IgD-negative memory B cell (primary cell): ENCODE results near the gene PXK. TPM values are rescaled to one million over a fixed set of nuclear protein-coding genes. Genes with fewer than 3 reads are reported as not detected.
"Not testable (repeated sequence)": the region's sequence is repeated elsewhere in the genome, so short reads cannot be mapped to it uniquely, and the experiment has no call there.

Experiments
- H3K27ac Mint-ChIP-seq, 3 donors: one replicate each; pipeline ENCODE4 v1.8.0; 2020 to 2022; ENCODE audit warnings: mild to moderate bottlenecking in 3 of 3, mixed read lengths in 3 of 3, moderate library complexity in 1 of 3
- H3K27me3 Mint-ChIP-seq: one replicate; pipeline ENCODE4 v1.8.0; 2021; ENCODE audit warnings: mixed read lengths
- H3K36me3 Mint-ChIP-seq: one replicate; pipeline ENCODE4 v1.8.0; 2020; ENCODE audit warnings: mild to moderate bottlenecking, mixed read lengths
- H3K4me1 Mint-ChIP-seq, 3 donors: one replicate each; pipeline ENCODE4 v1.8.0; 2020 to 2022; ENCODE audit warnings: mixed read lengths in 3 of 3, mild to moderate bottlenecking in 1 of 3
- H3K4me3 Mint-ChIP-seq, 4 donors: one replicate each; pipeline ENCODE4 v1.8.0; 2020 to 2022; ENCODE audit warnings: mild to moderate bottlenecking in 4 of 4, mixed read lengths in 4 of 4, moderate library complexity in 3 of 4
- H3K9me3 Mint-ChIP-seq, 3 donors: one replicate each; pipeline ENCODE4 v1.8.0; 2020 to 2021; ENCODE audit warnings: mixed read lengths in 3 of 3, mild to moderate bottlenecking in 1 of 3
- polyA plus RNA-seq: library from polyadenylated mRNA; unstranded; fragments of 300-500 nt; fragmentation: Illumina TruSeq; gene quantifications from one replicate; pipeline ENCODE4 v1.2.3, GENCODE V29; 2021

Gene PXK
- polyA plus RNA-seq, 1 donor from 2014 or later = 92.3 TPM

- H3K36me3 Mint-ChIP-seq = peaks cover 2% of the 10 kb centered on the region
- H3K4me1 Mint-ChIP-seq = peaks cover 17 to 36% (median 24%) of the 10 kb centered on the region in 3 donors
- H3K4me3 Mint-ChIP-seq = peak overlapping the region; percentile 75 to 84 (median 80)
- H3K27ac Mint-ChIP-seq = peak overlapping the region in 2 of 3 donors; percentile 49 to 67
- no peaks in the 10 kb centered on the region for H3K27me3 Mint-ChIP-seq
- H3K9me3 Mint-ChIP-seq = no peaks in the 10 kb centered on the region
Observed at GRCh38 chr3:58331593-58332152, 1.0 kb upstream of the PXK start.

- Mint-ChIP-seq H3K9me3 (no peaks in the 10 kb centered on the region), H3K4me3 (peak overlapping the region; percentile 95 to 100 (median 100)), H3K27me3 (no peaks in the 10 kb centered on the region), H3K27ac (peak overlapping the region; percentile 91 to 97 (median 97)), H3K4me1 (peaks cover 28 to 36% (median 32%) of the 10 kb centered on the region in 3 donors), H3K36me3 (peaks cover 2% of the 10 kb centered on the region)
Observed at GRCh38 chr3:58333206-58334012, 717 bp downstream of the PXK start.

- Mint-ChIP-seq H3K4me1 (peaks cover 34 to 41% (median 36%) of the 10 kb centered on the region in 3 donors), H3K9me3 (peaks cover 0 to 2% (median 0%) of the 10 kb centered on the region in 3 donors), H3K27ac (peak overlapping the region; percentile 91 to 97 (median 97)), H3K36me3 (peaks cover 3% of the 10 kb centered on the region), H3K4me3 (peak overlapping the region; percentile 95 to 100 (median 100)), H3K27me3 (no peaks in the 10 kb centered on the region)
Observed at GRCh38 chr3:58334013-58334321, 1.3 kb downstream of the PXK start.

DNA sequence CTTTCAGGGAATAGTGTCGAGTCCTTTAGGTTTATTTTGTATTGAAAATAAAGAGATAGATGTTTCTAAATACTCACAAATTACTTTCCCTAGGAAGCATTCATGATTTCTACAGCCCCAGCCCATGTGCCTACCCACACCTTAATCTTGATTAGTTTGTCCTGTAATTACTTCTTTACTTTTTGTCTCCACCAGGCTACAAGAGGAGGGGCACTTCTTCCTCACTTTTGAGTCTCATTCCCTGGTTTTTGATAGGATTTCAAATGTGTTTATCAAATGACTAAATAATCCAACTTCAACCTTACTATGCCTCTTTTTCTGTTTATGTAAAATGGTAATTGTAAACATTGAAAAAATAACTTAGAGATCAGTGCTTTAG lies 1.8 kb downstream of the PXK start:
- Mint-ChIP-seq H3K9me3 (peaks cover 0 to 2% (median 0%) of the 10 kb centered on the region in 3 donors), H3K27ac (peak overlapping the region; percentile 91 to 97 (median 92)), H3K36me3 (peaks cover 4% of the 10 kb centered on the region), H3K4me3 (peak overlapping the region; percentile 95 to 100 (median 100)), H3K4me1 (peaks cover 39 to 46% (median 42%) of the 10 kb centered on the region in 3 donors), H3K27me3 (no peaks in the 10 kb centered on the region)

GRCh38 chr3:58335652-58335947 lies 2.9 kb downstream of the PXK start:
- H3K9me3 Mint-ChIP-seq = peaks cover 0 to 2% (median 0%) of the 10 kb centered on the region in 3 donors
- peak overlapping the region; percentile 91 to 97 (median 92) for H3K27ac Mint-ChIP-seq
- H3K27me3 Mint-ChIP-seq = no peaks in the 10 kb centered on the region
- H3K4me3 Mint-ChIP-seq = peak overlapping the region; percentile 95 to 100 (median 100)
- H3K4me1 Mint-ChIP-seq = peaks cover 41 to 46% (median 42%) of the 10 kb centered on the region in 3 donors
- peaks cover 3% of the 10 kb centered on the region for H3K36me3 Mint-ChIP-seq

DNA sequence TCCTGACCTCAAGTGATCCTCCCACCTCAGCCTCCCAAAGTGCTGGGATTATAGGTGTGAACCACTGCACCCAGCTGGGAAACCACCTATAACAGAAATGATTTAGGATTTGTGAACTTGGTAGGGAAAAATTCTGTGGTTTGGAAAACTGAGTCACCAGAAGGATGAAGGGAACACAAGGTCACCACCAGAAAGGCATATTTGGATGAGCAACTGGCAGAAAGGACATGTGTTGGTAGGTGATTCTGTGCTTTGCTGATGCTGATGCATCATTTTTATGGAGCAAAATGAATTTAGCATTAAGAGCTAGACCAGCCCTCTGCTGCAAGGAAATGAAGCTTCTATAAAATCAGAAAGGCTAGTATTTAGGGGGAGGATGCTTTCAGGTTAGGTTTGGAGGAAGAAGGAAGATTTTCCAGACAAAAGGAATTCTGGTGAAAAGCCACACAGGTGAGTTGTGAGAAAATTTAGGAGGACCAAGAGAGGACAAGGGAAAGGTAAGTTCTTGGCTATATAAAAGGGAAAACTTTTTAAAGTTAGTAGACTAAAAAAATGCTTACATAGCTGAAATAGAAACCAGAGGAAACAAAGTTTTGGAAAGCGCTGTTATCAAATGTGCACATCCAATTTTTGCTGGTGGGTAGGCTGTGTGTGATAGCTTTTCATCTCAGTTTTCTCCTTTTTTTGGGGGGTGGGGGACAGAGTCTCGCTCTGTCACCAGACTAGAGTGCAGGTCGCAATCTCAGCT lies 3.6 kb downstream of the PXK start:
- Mint-ChIP-seq H3K27me3 (no peaks in the 10 kb centered on the region), H3K4me3 (peak overlapping the region in 3 of 4 donors; percentile 35 to 95 (median 76)), H3K9me3 (peaks cover 0 to 2% (median 0%) of the 10 kb centered on the region in 3 donors), H3K4me1 (peaks cover 44 to 48% (median 46%) of the 10 kb centered on the region in 3 donors), H3K27ac (peak overlapping the region; percentile 64 to 97 (median 91)), H3K36me3 (peaks cover 6% of the 10 kb centered on the region)

- no peaks in the 10 kb centered on the region for H3K27me3 Mint-ChIP-seq
- H3K4me1 Mint-ChIP-seq = peaks cover 43 to 52% (median 46%) of the 10 kb centered on the region in 3 donors
- peaks cover 0 to 2% (median 0%) of the 10 kb centered on the region in 3 donors for H3K9me3 Mint-ChIP-seq
- H3K36me3 Mint-ChIP-seq = peaks cover 6% of the 10 kb centered on the region
- peak overlapping the region in 2 of 4 donors; percentile 24 to 95 for H3K4me3 Mint-ChIP-seq
- peak overlapping the region in 2 of 3 donors; percentile 76 to 91 for H3K27ac Mint-ChIP-seq
Observed at GRCh38 chr3:58337190-58337589, 4.5 kb downstream of the PXK start.

DNA sequence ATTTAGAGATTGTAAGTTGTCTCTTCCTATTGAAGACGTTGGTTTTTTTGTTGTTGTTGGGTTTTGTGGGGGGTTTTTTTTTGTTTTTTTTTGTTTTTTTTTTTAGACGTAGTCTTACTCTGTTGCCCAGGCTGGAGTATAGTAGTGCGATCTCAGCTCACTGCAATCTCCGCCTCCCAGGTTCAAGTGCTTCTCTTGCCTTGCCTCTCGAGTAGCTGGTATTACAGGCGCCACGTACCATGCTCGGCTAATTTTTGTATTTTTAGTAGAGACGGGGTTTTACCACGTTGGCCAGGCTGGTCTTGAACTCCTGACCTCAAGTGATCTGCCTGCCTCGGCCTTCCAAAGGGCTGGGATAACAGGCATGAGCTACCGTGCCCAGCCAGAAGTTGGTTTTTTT lies 6.5 kb downstream of the PXK start:
- Mint-ChIP-seq H3K4me3 (peak overlapping the region; percentile 54 to 90 (median 77)), H3K4me1 (peaks cover 43 to 66% (median 58%) of the 10 kb centered on the region in 3 donors), H3K27ac (peak overlapping the region in 2 of 3 donors; percentile 91 to 94), H3K36me3 (peaks cover 11% of the 10 kb centered on the region)
- not testable (repeated sequence) for H3K9me3 Mint-ChIP-seq, H3K27me3 Mint-ChIP-seq

DNA sequence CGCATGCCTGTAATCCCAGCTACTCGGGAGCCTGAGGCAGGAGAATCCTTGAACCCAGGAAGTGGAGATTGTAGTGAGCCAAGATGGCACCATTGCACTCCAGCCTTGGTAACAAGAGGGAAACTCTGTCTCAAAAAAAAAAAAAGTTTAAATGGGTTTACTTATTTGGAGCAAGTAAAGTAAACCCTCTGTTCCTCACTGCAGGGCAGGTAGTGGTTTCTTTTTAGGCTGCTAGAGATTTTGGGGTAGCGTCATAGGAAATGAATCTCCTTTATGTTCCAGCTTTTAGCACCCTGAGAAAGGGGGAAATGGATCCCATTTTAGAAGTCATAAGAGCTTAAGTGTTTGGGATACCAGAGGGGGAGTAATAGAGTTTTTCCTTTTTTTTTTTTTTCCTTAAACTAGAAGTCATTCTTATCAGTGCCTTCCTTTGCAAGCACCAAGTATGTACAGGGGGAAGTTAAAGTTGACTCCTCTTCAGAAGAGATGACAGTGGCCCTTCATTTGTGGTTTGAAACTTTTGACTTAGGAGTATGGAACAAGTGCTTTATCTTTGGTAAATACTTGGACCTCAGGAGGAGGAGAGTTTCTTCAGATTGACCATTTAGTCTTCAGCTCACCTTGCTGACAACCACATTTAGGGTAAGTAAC lies 8.0 kb downstream of the PXK start:
- Mint-ChIP-seq H3K36me3 (peaks cover 11% of the 10 kb centered on the region), H3K4me3 (peak overlapping the region; percentile 46 to 89 (median 80)), H3K27ac (peak overlapping the region; percentile 42 to 74 (median 73)), H3K9me3 (peaks cover 0 to 2% (median 0%) of the 10 kb centered on the region in 3 donors), H3K4me1 (peaks cover 38 to 68% (median 55%) of the 10 kb centered on the region in 3 donors), H3K27me3 (no peaks in the 10 kb centered on the region)

- peak overlapping the region in 2 of 4 donors; percentile 52 to 73 for H3K4me3 Mint-ChIP-seq
- H3K36me3 Mint-ChIP-seq = peaks cover 13% of the 10 kb centered on the region
- H3K27me3 Mint-ChIP-seq = no peaks in the 10 kb centered on the region
- H3K4me1 Mint-ChIP-seq = peaks cover 40 to 71% (median 56%) of the 10 kb centered on the region in 3 donors
- peaks cover 0 to 2% (median 0%) of the 10 kb centered on the region in 3 donors for H3K9me3 Mint-ChIP-seq
- H3K27ac Mint-ChIP-seq = peak overlapping the region; percentile 42 to 74 (median 73)
Observed at GRCh38 chr3:58341376-58341775, 8.7 kb downstream of the PXK start.

DNA sequence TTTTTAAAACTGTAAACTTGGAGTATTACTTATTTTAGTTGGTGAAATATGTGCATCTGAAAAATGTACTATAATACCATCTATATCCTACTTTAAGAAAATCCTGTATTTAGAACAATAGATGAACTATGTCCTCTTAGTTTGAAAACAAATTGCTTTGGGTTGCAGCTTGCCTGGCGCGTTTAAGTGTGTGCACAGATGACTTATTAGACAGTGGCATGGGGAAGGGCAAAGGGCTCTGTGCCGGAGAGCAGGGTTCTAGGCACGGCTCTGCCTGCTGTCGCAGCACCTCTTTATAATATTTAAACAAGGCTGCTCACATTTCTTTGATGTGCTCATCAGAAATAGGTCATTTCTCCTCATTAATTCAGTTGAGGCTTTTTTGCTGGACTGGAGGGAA lies 10.0 kb downstream of the PXK start:
- H3K27ac Mint-ChIP-seq = peak overlapping the region in 1 of 3 donors; percentile 0
- H3K36me3 Mint-ChIP-seq = peaks cover 13% of the 10 kb centered on the region
- H3K4me3 Mint-ChIP-seq = peak overlapping the region in 2 of 4 donors; percentile 81 to 88
- H3K9me3 Mint-ChIP-seq = peaks cover 0 to 2% (median 0%) of the 10 kb centered on the region in 3 donors
- no peaks in the 10 kb centered on the region for H3K27me3 Mint-ChIP-seq
- H3K4me1 Mint-ChIP-seq = peaks cover 46 to 68% (median 59%) of the 10 kb centered on the region in 3 donors

- H3K4me1 Mint-ChIP-seq = peaks cover 51 to 76% (median 68%) of the 10 kb centered on the region in 3 donors
Observed at GRCh38 chr3:58345457-58345856, 12.8 kb downstream of the PXK start.

GRCh38 chr3:58346368-58346767 lies 13.7 kb downstream of the PXK start:
- Mint-ChIP-seq H3K9me3 (no peaks in the 10 kb centered on the region), H3K36me3 (peaks cover 7% of the 10 kb centered on the region), H3K27me3 (no peaks in the 10 kb centered on the region), H3K4me1 (peaks cover 50 to 74% (median 67%) of the 10 kb centered on the region in 3 donors), H3K4me3 (peak overlapping the region in 2 of 4 donors; percentile 46 to 58), H3K27ac (no peak overlapping the region)

More at GRCh38 chr3:58345457-58345856, 12.8 kb downstream of the PXK start:
- Mint-ChIP-seq H3K36me3 (peaks cover 10% of the 10 kb centered on the region), H3K27ac (no peak overlapping the region), H3K4me3 (peak overlapping the region in 1 of 4 donors; percentile 27), H3K9me3 (no peaks in the 10 kb centered on the region), H3K27me3 (no peaks in the 10 kb centered on the region)

GRCh38 chr3:58347984-58348383 lies 15.3 kb downstream of the PXK start:
- H3K4me1 Mint-ChIP-seq = peaks cover 63 to 75% (median 74%) of the 10 kb centered on the region in 3 donors
- H3K9me3 Mint-ChIP-seq = no peaks in the 10 kb centered on the region
- no peaks in the 10 kb centered on the region for H3K27me3 Mint-ChIP-seq
- H3K36me3 Mint-ChIP-seq = peaks cover 11% of the 10 kb centered on the region
- peak overlapping the region; percentile 25 to 67 (median 39) for H3K4me3 Mint-ChIP-seq
- peak overlapping the region in 2 of 3 donors; percentile 18 to 23 for H3K27ac Mint-ChIP-seq
